Testis (tissue), 2 donors: ENCODE measurements around the gene DNAJC12.

Experiments used
- POLR2A ChIP-seq: fragments of 450-650 bp; IDR thresholded peaks from one replicate; pipeline ENCODE4 v1.6.1; 2017; ENCODE audit warnings: antibody characterized with exemption, mild to moderate bottlenecking, moderate library complexity
- TF ChIP-seq, protein P1 (sequence below), 3 experiments: fragments of 450-650 bp in 2 of 3; fragments of 200-600 bp in 1 of 3; sonication (generic) in 1 of 3; IDR thresholded peaks; one replicate each; pipeline ENCODE4 v1.5.1; 2016 to 2019; ENCODE audit warnings: antibody characterized with exemption in 3 of 3, mild to moderate bottlenecking in 2 of 3, moderate library complexity in 1 of 3

DNA sequence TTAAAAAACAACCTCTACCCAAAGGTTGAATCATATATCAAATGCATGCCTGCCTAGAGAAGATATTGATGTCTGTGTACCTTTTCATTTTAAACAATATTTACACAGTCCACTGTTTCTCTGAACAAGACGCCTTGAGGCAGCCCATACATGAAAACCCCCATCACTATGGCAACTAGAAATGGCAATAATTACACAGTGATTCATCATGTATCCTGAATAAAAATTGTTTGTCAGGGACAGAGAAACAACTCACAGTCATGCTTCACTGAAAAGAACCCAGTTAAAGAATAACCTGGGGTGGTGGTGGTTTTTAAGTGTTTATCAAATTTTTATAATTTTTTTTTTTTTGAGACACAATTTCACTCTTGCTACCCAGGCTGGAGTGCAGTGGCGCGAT, 19.7 kb downstream of the DNAJC12 start:
- TF ChIP-seq, protein P1, sequence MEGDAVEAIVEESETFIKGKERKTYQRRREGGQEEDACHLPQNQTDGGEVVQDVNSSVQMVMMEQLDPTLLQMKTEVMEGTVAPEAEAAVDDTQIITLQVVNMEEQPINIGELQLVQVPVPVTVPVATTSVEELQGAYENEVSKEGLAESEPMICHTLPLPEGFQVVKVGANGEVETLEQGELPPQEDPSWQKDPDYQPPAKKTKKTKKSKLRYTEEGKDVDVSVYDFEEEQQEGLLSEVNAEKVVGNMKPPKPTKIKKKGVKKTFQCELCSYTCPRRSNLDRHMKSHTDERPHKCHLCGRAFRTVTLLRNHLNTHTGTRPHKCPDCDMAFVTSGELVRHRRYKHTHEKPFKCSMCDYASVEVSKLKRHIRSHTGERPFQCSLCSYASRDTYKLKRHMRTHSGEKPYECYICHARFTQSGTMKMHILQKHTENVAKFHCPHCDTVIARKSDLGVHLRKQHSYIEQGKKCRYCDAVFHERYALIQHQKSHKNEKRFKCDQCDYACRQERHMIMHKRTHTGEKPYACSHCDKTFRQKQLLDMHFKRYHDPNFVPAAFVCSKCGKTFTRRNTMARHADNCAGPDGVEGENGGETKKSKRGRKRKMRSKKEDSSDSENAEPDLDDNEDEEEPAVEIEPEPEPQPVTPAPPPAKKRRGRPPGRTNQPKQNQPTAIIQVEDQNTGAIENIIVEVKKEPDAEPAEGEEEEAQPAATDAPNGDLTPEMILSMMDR (IDR thresholded peaks at IDR 0.05): no peak
- TF ChIP-seq POLR2A: no peak
